ENCODE measurements around the gene NES.
A peak's percentile ranks its signal among the peaks of the same experiment; 100 is the strongest.

NES gene

DNA sequence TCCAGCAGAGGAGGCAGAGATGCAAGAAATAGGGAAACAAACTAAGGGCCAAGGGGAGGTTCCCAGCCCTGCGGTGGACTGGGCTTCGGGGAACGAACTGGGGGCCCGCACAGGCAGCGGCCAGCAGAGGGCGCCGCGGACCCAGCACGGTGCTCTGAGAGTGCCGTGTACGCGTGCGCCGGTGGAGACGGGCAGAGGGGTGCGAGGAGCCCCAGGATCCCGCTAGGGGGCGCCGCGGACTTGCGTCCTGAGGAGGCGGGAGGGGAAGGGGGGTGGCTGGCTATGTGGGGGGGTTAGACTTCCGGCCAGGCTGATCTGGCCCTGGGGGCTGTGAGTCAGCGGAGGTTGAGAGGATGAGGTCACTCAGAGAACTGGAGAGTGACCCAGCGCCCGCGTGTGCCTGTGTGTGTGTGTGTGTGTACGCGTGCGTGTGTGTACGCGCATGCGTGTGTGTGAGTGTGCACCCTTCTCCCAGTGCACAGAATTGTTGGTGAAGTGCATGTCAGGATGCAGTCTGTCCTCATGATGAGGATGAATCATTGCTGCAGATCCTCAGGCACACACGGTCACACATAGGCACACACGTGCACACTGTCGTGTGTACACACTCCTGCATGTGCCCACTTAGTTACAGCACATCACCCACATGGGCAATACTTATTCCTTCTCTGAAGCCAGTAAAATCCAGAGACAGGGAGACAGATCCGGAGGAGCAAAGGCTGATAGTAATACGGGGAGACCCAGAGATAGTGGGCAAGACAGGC lies 17.0 kb downstream of the NES start (continued):
- TF ChIP-seq ZNF621 (tag by site-specific recombination; IDR thresholded peaks at IDR 0.05): no peak
- no peak for TF ChIP-seq ZFP3 (tag by site-specific recombination; IDR thresholded peaks at IDR 0.05; ENCODE audit: low read depth)
- TF ChIP-seq, protein P1, sequence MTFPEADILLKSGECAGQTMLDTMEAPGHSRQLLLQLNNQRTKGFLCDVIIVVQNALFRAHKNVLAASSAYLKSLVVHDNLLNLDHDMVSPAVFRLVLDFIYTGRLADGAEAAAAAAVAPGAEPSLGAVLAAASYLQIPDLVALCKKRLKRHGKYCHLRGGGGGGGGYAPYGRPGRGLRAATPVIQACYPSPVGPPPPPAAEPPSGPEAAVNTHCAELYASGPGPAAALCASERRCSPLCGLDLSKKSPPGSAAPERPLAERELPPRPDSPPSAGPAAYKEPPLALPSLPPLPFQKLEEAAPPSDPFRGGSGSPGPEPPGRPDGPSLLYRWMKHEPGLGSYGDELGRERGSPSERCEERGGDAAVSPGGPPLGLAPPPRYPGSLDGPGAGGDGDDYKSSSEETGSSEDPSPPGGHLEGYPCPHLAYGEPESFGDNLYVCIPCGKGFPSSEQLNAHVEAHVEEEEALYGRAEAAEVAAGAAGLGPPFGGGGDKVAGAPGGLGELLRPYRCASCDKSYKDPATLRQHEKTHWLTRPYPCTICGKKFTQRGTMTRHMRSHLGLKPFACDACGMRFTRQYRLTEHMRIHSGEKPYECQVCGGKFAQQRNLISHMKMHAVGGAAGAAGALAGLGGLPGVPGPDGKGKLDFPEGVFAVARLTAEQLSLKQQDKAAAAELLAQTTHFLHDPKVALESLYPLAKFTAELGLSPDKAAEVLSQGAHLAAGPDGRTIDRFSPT (tag by site-specific recombination; IDR thresholded peaks at IDR 0.05): peak; percentile 98
- TF ChIP-seq ZNF133 (tag by site-specific recombination; IDR thresholded peaks at IDR 0.05): no peak; the same call in 1 of the 2 replicates
- TF ChIP-seq, protein P2, sequence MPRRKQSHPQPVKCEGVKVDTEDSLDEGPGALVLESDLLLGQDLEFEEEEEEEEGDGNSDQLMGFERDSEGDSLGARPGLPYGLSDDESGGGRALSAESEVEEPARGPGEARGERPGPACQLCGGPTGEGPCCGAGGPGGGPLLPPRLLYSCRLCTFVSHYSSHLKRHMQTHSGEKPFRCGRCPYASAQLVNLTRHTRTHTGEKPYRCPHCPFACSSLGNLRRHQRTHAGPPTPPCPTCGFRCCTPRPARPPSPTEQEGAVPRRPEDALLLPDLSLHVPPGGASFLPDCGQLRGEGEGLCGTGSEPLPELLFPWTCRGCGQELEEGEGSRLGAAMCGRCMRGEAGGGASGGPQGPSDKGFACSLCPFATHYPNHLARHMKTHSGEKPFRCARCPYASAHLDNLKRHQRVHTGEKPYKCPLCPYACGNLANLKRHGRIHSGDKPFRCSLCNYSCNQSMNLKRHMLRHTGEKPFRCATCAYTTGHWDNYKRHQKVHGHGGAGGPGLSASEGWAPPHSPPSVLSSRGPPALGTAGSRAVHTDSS (tag by site-specific recombination; IDR thresholded peaks at IDR 0.05): no peak
- no peak for TF ChIP-seq ZNF747 (tag by site-specific recombination; IDR thresholded peaks at IDR 0.05)
- TF ChIP-seq ZNF776 (tag by site-specific recombination; IDR thresholded peaks at IDR 0.05; ENCODE audit: borderline replicate concordance): no peak
- peak; percentile 69 for TF ChIP-seq ZNF76 (tag by site-specific recombination; IDR thresholded peaks at IDR 0.05; ENCODE audit: borderline replicate concordance, low read depth)
- TF ChIP-seq ZFP37 (tag by site-specific recombination; IDR thresholded peaks at IDR 0.05): peak; percentile 81; the same call in 1 of the 2 replicates
- peak; percentile 97 for TF ChIP-seq ZNF629 (tag by site-specific recombination; IDR thresholded peaks at IDR 0.05)
- TF ChIP-seq, protein P3, sequence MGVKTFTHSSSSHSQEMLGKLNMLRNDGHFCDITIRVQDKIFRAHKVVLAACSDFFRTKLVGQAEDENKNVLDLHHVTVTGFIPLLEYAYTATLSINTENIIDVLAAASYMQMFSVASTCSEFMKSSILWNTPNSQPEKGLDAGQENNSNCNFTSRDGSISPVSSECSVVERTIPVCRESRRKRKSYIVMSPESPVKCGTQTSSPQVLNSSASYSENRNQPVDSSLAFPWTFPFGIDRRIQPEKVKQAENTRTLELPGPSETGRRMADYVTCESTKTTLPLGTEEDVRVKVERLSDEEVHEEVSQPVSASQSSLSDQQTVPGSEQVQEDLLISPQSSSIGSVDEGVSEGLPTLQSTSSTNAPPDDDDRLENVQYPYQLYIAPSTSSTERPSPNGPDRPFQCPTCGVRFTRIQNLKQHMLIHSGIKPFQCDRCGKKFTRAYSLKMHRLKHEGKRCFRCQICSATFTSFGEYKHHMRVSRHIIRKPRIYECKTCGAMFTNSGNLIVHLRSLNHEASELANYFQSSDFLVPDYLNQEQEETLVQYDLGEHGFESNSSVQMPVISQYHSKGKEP (tag by site-specific recombination; IDR thresholded peaks at IDR 0.05): 0 out of 2 replicates have a peak, but pooled peaks have one; percentile 35
- 0 out of 2 replicates have a peak, but pooled peaks have one; percentile 13 for TF ChIP-seq PRDM1 (tag by site-specific recombination; IDR thresholded peaks at IDR 0.05)
- peak; percentile 85 for TF ChIP-seq EGR2 (tag by site-specific recombination; IDR thresholded peaks at IDR 0.05; ENCODE audit: low read depth)
- TF ChIP-seq ZNF530 (tag by site-specific recombination; IDR thresholded peaks at IDR 0.05; ENCODE audit: low read depth): no peak
- peak; percentile 27; the same call in 1 of the 2 replicates for TF ChIP-seq OSR2 (tag by site-specific recombination; IDR thresholded peaks at IDR 0.05)
- TF ChIP-seq ZFHX2 (tag by site-specific recombination; conservative IDR thresholded peaks at IDR 0.05): peak; percentile 84
- 0 out of 2 replicates have a peak, but pooled peaks have one; percentile 32 for TF ChIP-seq GFI1B (tag by site-specific recombination; IDR thresholded peaks at IDR 0.05)
- peak; percentile 100 for TF ChIP-seq BCL11A (tag by site-specific recombination; IDR thresholded peaks at IDR 0.05; ENCODE audit: low read depth)
- peak; percentile 83 for TF ChIP-seq SP3 (tag by site-specific recombination; IDR thresholded peaks at IDR 0.05)
- TF ChIP-seq ZNF146 (tag by site-specific recombination; IDR thresholded peaks at IDR 0.05): peak; percentile 58
- TF ChIP-seq ZBTB48 (tag by site-specific recombination; IDR thresholded peaks at IDR 0.05): no peak
- TF ChIP-seq ZNF2 (tag by site-specific recombination; IDR thresholded peaks at IDR 0.05): peak; percentile 100
- TF ChIP-seq, protein P4, sequence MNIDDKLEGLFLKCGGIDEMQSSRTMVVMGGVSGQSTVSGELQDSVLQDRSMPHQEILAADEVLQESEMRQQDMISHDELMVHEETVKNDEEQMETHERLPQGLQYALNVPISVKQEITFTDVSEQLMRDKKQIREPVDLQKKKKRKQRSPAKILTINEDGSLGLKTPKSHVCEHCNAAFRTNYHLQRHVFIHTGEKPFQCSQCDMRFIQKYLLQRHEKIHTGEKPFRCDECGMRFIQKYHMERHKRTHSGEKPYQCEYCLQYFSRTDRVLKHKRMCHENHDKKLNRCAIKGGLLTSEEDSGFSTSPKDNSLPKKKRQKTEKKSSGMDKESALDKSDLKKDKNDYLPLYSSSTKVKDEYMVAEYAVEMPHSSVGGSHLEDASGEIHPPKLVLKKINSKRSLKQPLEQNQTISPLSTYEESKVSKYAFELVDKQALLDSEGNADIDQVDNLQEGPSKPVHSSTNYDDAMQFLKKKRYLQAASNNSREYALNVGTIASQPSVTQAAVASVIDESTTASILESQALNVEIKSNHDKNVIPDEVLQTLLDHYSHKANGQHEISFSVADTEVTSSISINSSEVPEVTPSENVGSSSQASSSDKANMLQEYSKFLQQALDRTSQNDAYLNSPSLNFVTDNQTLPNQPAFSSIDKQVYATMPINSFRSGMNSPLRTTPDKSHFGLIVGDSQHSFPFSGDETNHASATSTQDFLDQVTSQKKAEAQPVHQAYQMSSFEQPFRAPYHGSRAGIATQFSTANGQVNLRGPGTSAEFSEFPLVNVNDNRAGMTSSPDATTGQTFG (tag by site-specific recombination; IDR thresholded peaks at IDR 0.05; ENCODE audit: borderline replicate concordance): no peak; the same call in 1 of the 2 replicates
- no peak for TF ChIP-seq ZNF571 (tag by site-specific recombination; IDR thresholded peaks at IDR 0.05)
- TF ChIP-seq ZNF555 (tag by site-specific recombination; conservative IDR thresholded peaks at IDR 0.05): no peak
- no peak for TF ChIP-seq ZNF16 (tag by site-specific recombination; IDR thresholded peaks at IDR 0.05; ENCODE audit: low read depth)
- TF ChIP-seq ZBTB17 (tag by site-specific recombination; IDR thresholded peaks at IDR 0.05): peak; percentile 97
- TF ChIP-seq GLI2 (tag by site-specific recombination; IDR thresholded peaks at IDR 0.05; ENCODE audit: borderline replicate concordance, low read depth): no peak
- TF ChIP-seq ZNF24 (tag by site-specific recombination; IDR thresholded peaks at IDR 0.05): peak; percentile 96
- TF ChIP-seq HOXC10 (CRISPR knock-in tag; IDR thresholded peaks at IDR 0.05): no peak
- peak; percentile 52; the same call in 1 of the 2 replicates for TF ChIP-seq ZNF169 (tag by site-specific recombination; IDR thresholded peaks at IDR 0.05)
- TF ChIP-seq YY1 (tag by site-specific recombination; IDR thresholded peaks at IDR 0.05): peak; percentile 30; the same call in 1 of the 2 replicates
- TF ChIP-seq ZNF341 (tag by site-specific recombination; IDR thresholded peaks at IDR 0.05; ENCODE audit: low read depth): no peak
- peak; percentile 67; the same call in 1 of the 2 replicates for TF ChIP-seq ZBTB20 (tag by site-specific recombination; IDR thresholded peaks at IDR 0.05)

All from HEK293 (cell line).